GM19099 (cell line): ENCODE measurements around the gene GPR139.

Experiments used
- POLR2A ChIP-seq: IDR thresholded peaks from 3 replicates; pipeline ENCODE4 v1.6.1; 2011; ENCODE audit warnings: low read depth; ENCODE audit not compliant: insufficient read length; ENCODE audit errors: extremely low read depth

The GPR139 gene

DNA sequence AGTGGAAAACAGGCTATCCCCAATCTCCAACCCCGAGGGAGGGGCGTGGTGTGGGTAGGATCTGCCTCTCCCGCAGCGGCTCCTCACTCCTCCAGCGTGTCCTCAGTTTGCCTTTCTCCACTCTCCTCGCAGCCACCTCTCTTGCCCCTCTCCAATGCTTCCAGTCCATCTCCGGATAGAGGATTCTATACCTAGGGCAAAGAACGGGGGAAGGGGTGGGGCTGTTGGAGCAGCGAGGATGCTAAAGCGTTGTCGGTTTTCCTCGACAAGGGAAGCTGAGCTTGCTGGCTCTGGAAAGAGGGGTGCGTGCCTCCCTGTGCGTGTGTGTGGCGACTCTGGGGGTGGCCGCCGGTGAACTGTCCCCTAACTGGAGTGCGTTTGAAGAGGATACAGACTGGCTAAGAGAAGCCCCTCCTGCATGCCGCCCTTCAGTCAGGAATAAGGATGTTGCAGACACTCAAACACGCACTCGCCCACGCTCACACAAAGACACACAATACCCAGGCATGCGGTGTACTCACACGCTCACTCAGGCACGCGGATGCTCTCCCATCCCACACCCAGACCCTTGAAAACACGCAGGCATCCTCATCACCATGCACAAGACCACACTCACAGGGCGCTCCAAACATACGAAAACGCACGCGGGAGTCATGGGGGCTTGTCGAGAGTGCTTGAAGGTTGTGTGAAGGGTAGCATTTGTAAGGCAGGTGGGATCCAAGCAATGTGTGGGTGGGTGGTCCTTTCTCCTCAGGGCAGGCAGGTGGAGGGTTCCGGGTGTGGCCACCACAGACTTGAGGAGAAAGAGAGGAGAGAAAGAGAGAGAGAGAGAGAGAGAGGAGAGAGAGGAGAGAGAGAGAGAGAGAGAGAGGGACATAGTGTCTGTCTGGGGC is 655 bp upstream of the GPR139 start:
- TF ChIP-seq POLR2A: no peak

DNA sequence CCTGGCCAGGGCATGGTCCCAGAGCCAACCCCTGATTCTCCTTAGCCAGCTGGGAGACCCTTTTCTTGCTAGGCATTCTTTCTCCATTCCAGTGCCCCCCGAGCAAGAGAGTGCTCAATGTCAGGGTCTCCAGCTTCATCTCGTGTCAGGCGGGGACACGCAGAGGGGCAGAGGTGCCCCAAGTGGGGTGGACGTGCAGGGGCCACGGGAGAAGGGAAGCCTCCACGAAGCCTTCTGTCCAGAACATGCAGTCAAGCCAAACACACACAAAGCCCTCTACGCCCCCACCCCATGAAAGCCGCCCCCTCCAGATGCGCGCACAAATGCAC is 852 bp downstream of the GPR139 start:
- TF ChIP-seq POLR2A: no peak

DNA sequence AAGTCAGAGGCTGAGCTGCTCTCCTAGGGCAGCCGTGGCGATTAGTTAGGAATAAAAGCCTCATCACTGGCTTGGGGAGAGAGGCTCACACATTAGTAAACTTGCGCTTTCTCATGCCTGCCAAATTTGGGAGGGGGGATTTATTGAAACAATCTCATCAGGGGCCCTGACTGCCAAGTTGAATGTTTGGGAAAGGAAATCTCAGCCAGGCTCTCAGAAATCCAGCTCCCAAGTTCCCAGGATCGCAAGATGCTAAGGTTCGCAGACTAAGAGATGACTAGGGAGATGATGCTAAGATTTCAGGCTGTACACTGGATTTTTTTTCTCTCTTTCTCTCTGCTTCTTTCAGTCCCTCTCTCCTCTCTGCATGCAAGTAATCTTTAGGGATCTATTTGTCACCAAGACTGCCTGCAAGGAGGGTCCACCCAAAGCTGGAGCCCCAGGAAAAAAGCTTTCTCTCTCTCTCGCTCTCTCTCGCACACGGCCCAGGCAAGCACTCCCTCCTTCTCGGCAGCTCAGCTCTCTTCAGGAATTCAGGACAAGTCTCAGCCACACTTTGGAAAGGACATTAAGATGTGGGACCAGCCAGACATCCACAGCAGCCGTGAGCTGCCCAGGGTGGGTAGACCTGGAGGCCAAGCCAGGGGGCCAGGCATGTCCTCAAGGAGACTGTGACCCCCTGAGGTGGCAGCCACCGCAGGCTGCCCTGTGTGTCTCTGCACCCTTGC is 1.4 kb downstream of the GPR139 start:
- TF ChIP-seq POLR2A: no peak

GRCh38 chr16:20064931-20065330 is 8.8 kb downstream of the GPR139 start:
- TF ChIP-seq POLR2A: no peak

DNA sequence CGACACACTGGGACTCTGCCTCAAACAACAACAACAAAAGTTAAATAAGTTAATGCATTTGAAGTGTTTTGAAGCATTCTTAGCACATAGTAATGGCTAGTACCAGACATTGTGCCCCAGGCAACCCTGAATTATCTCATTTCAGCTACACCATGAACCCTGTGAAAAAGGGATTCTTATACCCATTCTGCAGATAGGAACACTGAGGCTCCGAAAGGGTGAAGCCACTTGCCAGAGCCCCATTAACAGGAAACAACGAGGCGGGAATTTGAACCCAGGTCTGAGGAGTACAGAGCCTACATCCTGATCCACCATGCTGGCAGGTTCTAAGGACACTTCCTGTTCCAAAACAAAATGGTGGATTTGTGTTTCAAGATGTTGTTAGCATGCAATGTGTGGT is 9.2 kb downstream of the GPR139 start:
- TF ChIP-seq POLR2A: no peak

GRCh38 chr16:20061132-20061531 is 12.6 kb downstream of the GPR139 start:
- no peak for TF ChIP-seq POLR2A

- no peak for TF ChIP-seq POLR2A
These were observed 17.3 kb downstream of the GPR139 start for GRCh38 chr16:20056436-20056835.

DNA sequence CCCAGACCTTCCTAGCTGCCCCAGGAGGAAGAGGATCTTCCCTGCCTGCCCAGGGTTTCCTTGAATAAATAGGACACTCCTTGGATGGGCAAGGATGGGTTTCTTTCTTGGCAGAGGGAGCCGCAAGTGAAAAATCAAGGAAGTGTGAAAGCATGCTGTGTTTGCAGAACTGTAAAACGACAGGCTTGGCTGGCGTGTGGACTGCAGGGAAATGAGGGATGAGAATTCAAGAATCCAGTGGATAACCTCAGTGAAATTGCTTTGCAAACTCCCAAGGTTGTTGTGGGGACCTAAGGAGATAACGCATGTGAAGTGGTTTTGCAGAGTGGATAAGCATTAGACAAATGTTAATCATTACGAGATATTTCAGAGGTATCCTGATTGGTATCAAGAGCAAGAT is 20.4 kb downstream of the GPR139 start:
- no peak for TF ChIP-seq POLR2A

DNA sequence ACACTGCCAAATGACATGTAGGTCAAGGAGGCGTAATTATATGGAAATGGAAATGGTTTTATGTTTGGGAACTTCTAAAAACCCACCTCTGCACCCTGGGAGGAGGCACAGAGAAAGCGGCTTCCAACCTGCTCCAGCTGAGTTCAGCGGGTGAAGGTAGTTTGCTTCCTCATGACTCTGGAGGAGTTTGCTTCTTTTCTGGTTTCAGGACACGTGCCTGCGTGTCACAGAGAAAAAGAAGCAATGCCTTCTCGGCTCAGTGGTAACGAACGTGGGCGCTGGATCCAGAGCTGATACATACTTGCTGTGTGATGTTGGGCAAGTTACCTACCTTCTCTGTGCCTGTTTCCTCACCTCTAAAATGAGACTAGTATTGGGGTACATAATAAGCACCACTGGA is 22.1 kb downstream of the GPR139 start:
- no peak for TF ChIP-seq POLR2A

GRCh38 chr16:20051147-20051546 is 22.5 kb downstream of the GPR139 start:
- TF ChIP-seq POLR2A: no peak

GRCh38 chr16:20049831-20050230 is 23.9 kb downstream of the GPR139 start:
- TF ChIP-seq POLR2A: no peak

DNA sequence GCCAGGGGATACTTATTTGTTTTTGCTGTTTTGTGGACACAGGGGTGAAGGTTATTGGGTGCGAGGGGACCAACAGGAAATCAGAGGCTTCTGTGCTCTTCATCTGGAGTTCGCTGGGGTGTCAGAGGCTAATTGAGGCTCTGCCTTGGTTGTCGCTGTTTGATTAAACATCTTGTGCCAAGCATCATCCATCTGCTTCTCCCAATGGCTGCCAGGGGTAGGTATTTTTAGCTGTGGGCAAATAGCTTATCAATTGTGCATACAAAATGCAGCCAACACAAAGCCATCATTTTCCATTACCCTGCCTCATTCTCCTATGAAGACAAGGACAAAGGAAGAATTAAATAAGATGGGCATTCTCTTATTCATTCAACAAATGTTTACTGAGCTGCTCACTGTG is 27.8 kb downstream of the GPR139 start:
- TF ChIP-seq POLR2A: no peak

GRCh38 chr16:20042848-20043247 is 30.8 kb downstream of the GPR139 start:
- no peak for TF ChIP-seq POLR2A

DNA sequence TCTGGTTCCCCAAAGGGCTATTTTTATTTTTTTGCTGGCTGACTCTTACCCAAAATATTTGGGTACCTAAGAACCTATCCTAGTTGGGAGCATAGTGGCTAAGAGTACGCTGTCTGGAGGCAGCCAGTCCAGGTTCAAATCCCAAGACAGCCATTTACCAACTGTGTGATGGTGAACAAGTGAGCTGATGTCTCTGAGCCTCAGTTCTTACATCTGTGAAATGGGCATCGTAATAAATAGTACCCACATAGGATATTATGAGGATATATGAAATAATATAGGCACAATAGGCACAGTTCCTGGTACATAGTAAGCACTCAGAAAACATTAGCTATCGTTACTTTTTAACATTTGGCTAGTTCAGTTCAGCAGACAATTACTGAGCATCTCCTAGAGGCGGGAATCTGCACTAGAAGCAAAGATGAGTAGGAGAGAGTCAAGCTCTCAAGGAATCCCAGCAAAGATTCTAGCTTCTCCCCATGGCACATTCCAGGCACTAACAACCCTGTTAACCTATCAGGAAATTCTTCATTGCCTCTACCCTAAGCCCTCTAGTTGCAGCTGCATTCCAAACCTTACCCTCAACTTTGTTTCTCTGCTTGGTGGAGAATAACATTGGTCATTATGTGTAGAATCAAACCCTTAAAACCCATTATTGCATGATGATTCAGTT is 31.6 kb downstream of the GPR139 start:
- TF ChIP-seq POLR2A: no peak

DNA sequence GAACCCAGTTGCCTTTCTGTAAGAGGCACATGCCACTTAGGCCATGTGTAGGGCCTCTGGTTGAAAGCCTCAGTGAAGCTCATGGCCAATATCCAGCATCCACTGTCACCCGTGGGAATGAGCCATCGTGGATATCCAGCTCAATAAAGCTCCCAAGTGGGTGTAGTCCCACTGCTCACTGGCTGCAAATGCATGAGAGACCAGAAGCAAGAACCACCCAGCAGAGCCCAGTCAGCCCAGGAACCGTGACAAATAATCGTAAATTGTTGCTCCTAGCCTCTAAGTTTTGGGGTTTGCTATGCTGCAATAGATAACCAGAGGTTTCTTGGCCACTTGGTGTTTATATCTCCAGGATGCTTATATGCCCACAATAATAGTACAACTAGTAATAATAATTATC is 33.7 kb downstream of the GPR139 start:
- no peak for TF ChIP-seq POLR2A

GRCh38 chr16:20029611-20030010 is 44.1 kb downstream of the GPR139 start:
- no peak for TF ChIP-seq POLR2A

DNA sequence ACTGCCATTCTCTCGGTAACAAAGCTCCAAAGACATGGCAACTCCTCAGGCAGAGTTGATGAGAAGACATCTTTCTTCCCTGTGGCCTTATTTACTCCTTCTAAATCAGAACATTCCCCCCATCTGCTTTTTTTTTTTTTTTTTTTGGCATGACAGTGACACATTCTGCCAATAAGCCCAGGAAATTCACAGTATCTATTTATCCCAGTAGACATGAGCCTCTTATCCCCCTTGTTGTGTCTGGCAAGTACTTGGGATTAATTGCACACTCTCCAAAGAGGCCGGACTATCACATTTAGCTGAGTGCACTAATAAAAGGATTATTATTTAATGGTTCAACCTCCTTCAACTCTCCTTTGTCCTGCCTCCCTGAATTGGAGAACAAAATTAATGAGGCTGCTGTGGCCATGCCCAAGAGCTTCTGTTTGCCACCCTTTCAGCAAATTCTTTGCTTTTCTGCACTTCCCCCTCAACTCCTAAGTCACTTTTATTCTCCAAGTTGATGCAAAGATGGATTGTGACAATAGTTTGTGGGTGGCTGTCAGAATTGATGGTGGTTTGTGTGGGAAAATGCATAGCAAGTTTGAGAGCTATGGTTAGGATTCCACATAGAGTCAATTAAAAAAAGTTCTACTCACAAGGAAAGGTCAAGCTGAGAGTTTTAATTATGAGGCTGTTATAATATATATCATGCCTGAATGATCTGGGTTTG is 47.2 kb downstream of the GPR139 start:
- TF ChIP-seq POLR2A: no peak
